GM19023 (cell line): ENCODE data around the gene ALG8.
"Not testable (repeated sequence)": the region's sequence is repeated elsewhere in the genome, so short reads cannot be mapped to it uniquely, and the experiment has no call there.

Experiments used
- ATAC-seq: cut with Tn5 transposase; IDR thresholded peaks from one replicate; pipeline ENCODE4 v1.9.1; 2021; ENCODE audit warnings: mild to moderate bottlenecking, moderate library complexity; ENCODE audit not compliant: unreplicated experiment

Gene ALG8

GRCh38 chr11:78100676-78101472, 38.6 kb downstream of the ALG8 start:
- ATAC-seq, result no peak

DNA sequence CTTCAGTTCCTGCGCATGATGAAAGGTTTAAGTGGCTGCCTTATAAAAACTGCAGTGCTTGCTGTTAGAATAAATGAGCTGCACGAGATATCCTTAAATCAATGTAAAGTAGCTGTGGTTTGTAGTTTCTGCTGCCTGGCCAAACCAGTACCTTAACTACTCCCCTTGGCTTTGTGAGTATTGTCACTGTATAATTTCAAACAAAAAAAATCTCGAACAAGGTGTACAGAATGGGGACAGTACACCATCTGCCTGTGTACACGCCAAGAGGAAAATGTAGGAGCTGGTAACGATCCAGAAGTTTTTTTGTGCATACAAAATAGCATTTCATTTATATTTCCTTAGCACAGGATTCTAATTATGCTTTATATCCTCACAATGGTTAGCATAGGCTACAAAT, 39.2 kb downstream of the ALG8 start:
- no peak for ATAC-seq

DNA sequence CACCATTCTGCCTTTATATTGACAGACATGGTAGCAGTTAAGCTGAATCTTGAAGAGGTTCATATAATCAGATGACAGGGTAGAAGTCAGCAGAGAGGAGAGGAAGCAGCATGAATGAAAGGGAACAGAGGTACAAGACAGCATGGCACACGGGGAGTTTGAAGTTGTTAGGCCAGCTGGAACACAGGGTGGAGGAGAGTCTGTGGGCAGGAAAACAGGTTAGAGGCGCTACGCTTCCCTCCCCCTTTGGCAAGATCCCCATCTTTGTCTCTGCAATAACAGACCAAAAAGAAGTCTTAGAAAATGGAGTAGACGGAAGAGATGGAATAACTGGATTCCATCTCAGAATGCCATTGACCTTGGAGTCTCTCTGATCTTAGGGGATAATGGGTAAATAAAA, 39.8 kb downstream of the ALG8 start:
- ATAC-seq, result no peak

DNA sequence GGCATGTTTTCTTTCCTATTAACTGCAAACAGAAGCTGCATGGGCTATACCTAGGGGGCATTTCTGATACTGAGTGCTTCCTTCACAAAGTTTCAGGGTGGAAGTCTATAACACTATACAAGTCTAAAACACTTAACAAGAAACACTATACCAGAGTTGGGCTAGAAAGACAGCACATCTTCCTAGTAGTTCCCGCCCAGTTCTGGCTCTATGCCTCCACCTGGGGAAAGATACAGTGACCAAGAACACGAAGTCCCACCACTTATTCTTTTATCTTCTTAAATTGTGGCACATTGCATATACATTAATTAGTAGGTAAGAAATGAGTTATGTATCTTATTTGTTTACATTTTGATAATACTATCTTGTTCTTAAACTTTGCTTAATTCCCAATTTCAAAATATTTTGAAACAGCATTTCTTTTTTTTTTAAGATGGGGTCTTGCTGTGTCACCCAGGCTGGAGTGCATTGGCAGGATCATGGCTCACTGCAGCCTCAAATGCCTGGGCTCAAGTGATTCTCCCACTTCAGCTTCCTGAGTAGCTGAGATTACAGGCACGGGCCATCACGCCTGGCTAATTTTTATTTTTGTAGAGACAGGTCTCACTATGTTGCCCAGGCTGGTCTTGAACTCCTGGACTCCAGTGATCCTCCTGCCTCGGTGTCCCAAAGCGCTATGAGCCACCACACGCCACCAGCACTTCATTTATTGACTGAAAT, 41.6 kb downstream of the ALG8 start:
- no peak for ATAC-seq

DNA sequence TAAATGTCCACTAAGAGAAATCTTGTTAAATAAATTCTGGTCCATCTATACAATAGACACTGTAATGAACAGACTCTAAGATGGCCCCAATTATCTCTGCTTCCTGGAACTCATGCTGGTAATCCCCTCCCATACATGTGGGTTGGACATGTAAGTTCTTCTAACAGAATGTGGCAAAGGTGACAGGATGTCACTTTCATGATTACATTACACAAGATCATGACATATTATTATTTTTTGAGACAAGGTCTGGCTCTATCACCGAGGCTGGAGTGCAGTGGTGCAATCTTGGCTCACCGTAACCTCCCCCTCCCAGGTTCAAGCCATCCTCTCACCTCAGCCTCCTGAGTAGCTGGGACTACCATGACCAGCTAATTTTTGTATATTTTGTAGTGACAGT, 45.2 kb downstream of the ALG8 start:
- no peak for ATAC-seq

DNA sequence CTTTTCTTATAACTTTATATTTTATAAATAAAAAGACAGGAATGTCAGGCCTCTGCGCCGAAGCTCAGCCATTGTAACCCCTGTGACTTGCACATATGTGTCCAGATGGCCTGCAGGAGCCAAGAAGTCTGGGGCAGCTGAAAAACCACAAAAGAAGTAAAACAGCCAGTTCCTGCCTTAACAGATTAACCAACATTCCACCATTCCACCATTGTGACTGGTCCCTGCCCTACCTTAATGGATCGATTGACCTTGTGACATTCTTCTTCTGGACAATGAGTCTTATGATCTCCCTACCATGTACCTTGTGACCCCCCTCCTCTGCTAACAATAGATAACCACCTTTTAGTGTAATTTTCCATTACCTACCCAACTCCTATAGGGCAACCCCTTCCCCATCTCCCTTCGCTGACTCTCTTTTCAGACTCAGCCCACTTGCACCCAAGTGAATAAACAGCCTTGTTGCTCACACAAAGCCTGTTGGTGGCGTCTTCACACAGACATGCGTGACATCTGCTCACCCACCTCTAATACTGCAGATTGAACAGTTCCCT, 52.8 kb downstream of the ALG8 start:
- ATAC-seq, result not testable (repeated sequence)

DNA sequence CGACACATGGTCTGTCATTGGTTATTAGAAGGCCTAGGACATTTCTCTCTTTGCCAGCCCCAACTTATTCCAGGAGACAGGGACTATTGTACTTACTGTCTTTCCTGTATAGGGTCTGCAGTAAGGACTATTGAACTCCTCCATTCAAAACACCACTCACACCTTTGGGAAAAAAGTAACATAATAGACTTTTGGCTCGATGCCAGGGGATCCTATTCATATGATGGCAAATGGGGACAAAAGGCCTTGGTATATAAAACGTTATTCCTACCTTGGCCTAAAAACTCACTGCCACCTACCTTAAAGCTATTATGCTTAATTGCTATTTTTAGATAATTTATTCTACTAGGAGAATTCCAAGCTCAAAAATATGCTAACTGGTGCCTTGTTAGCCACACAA, 53.5 kb downstream of the ALG8 start:
- no peak for ATAC-seq

GRCh38 chr11:78084506-78084905, 54.9 kb downstream of the ALG8 start:
- ATAC-seq, result not testable (repeated sequence)

DNA sequence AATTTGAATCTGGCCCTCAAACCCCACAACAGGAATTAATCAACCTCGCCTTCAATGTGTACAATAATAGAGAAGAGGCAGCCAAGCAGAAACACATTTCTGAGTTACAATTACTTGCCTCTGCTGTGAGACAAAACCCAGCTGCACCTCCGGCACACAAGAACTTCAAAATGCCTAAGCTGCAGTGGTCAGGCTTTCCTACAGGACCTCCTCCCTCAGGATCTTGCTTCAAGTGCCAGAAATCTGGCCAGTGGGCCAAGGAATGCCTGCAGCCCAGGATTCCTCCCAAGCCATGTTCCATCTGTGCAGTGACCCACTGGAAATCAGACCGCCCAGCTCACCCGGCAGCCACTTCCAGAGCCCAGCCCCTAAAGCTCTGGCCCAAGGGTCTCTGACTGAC, 56.4 kb downstream of the ALG8 start:
- no peak for ATAC-seq

DNA sequence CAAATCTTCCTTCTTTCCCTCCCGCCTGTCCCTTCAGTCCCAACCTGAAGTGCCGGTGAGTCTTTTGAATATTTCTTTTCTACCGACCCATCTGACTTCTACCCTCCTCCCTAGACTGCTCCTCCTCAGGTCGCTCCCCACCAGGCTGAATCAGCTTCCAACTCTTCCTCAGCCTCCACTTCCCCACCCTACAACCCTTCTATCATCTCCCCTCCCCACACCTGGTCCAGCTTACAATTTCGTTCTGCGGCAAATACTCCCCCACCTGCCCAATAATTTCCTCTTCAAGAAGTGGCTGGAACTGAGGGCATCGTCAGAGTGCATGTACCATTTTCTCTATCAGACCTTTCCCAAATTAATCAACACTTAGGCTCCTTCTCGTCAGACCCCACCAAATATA, 57.3 kb downstream of the ALG8 start:
- ATAC-seq, result no peak

GRCh38 chr11:78081583-78081982, 57.8 kb downstream of the ALG8 start:
- no peak for ATAC-seq

- no peak for ATAC-seq
These were observed 58.5 kb downstream of the ALG8 start for GRCh38 chr11:78080818-78081495.

- ATAC-seq, result no peak
These were observed 59.2 kb downstream of the ALG8 start for GRCh38 chr11:78080084-78080817.

GRCh38 chr11:78079232-78080083, 60.0 kb downstream of the ALG8 start, which contains the start of gene NDUFC2:
Gene NDUFC2 (minus strand): TSS chr11:78079862. CDS start chr11:78079744, 118 bp downstream.
- peak; percentile 84 for ATAC-seq

GRCh38 chr11:78078218-78079167, 60.9 kb downstream of the ALG8 start:
- no peak for ATAC-seq

- not testable (repeated sequence) for ATAC-seq
These were observed 61.8 kb downstream of the ALG8 start for GRCh38 chr11:78077592-78077991.

DNA sequence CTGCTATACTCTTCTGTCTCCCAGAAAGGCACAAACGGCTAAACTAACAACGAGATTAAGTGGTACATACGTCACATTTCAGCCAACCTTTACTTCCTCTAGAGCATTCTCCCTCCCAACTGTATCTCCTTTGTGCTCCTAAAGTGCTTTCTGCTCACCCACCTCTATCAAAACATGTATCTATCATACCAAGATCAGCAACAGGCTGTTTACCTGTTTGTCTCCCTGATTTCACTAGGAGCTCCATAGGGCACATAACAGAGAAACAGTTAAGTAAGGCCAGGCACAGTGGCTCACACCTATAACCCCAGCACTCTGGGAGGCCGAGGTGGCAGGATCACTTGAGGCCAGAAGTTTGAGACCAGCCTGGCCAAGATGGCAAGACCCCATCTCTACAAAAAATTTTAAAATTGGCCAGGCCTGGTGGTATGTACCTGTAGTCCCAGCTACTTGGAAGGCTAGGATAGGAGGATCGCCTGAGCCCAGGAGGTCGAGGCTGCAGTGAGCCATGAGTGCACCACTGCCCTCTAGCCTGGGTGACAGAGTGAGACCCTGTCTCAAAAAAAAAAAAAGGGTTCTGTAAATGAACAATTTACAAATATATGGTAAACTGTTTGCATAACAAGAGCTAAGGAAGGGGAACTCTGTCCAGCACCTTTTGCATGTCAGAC, 62.6 kb downstream of the ALG8 start:
- ATAC-seq, result no peak

- no peak for ATAC-seq
These were observed 64.7 kb downstream of the ALG8 start for GRCh38 chr11:78074756-78075155.
